Ovary (tissue), 9 donors: ENCODE measurements around the gene RACGAP1. TPM values are rescaled to one million over a fixed set of nuclear protein-coding genes. Genes with fewer than 3 reads are reported as not detected.
A peak's percentile ranks its signal among the peaks of the same experiment; 100 is the strongest.

Source experiments
- DNase-seq, 5 donors: peaks; one replicate each; pipeline ENCODE4 v3.0.0-alpha.2; 2019 to 2020
- H3K27ac ChIP-seq, 2 donors: fragments of 200-600 bp; one replicate each; pipeline versions ENCODE4 v1.5.1 to v1.8.0; 2019 to 2022
- H3K27me3 ChIP-seq: fragments of 200-600 bp; one replicate; pipeline ENCODE4 v1.8.0; 2022
- H3K36me3 ChIP-seq: fragments of 200-600 bp; sonication (generic); one replicate; pipeline ENCODE4 v1.5.1; 2019
- H3K4me1 ChIP-seq: one replicate; pipeline ENCODE4 v1.8.1; 2013; ENCODE audit warnings: mild to moderate bottlenecking, moderate library complexity; ENCODE audit not compliant: insufficient read depth
- H3K4me3 ChIP-seq: fragments of 200-600 bp; sonication (generic); one replicate; pipeline ENCODE4 v1.5.1; 2017
- H3K9me3 ChIP-seq, 2 donors: fragments of 200-600 bp in 1 of 2; sonication (generic) in 1 of 2; one replicate each; pipeline versions ENCODE4 v1.5.1 to v1.8.1; 2013 to 2019; ENCODE audit warnings: mild to moderate bottlenecking in 1 of 2, moderate library complexity in 1 of 2
- CTCF ChIP-seq, 3 donors: fragments of 450-650 bp in 2 of 3; fragments of 200-600 bp in 1 of 3; IDR thresholded peaks; one replicate each; pipeline versions ENCODE4 v1.5.1 to v1.8.0; 2016 to 2022; ENCODE audit warnings: antibody characterized with exemption in 3 of 3, mild to moderate bottlenecking in 1 of 3
- EP300 ChIP-seq: sonication (generic); formaldehyde crosslinking; IDR thresholded peaks from one replicate; pipeline ENCODE4 v1.6.1; 2017; ENCODE audit warnings: antibody characterized with exemption
- POLR2A ChIP-seq: fragments of 450-650 bp; IDR thresholded peaks from one replicate; pipeline ENCODE4 v1.6.1; 2017; ENCODE audit warnings: antibody characterized with exemption, mild to moderate bottlenecking, moderate library complexity
- WGBS, 3 donors: extraction: QIAGEN DNeasy Blood & Tissue Kit in 1 of 3; methylation state at CpG; one replicate each; pipeline versions ENCODE4 v1.1.5 to v1.1.7; 2013 to 2017; 5-methylcytosine and 5-hydroxymethylcytosine counted together
- intact Hi-C, 4 donors: fragments of 100-400 bp; cut with DNase I; formaldehyde crosslinking; loops; one replicate each; pipeline versions ENCODE4 v1.11.0 to v1.15.1; 2022 to 2023
- polyA plus RNA-seq, 2 donors: library from polyadenylated mRNA; stranded (reverse); fragments of 200-250 nt in 1 of 2; fragments of 350-450 nt in 1 of 2; fragmentation: Illumina TruSeq in 1 of 2; extraction: RNeasy Lipid Tissue Mini Kit (QIAGEN cat#74804) in 1 of 2; gene quantifications; one replicate each; pipeline ENCODE4 v1.2.3, GENCODE V29; 2013 to 2014
- total RNA-seq, 7 donors: library from RNA; depleted of rRNA in 2 of 7; stranded (reverse); fragments of >200 nt in 2 of 7; fragmentation: NEBNext Ultra II Directional in 3 of 7; extraction: Animal tissue kit (Norgen Biotek cat#: 25700) in 3 of 7; gene quantifications; one replicate each; pipeline versions ENCODE4 v1.1.0 to v1.2.4, GENCODE V29; 2016 to 2023
- donor health status: DM: no; HTN: no; CAD: no; lungs with moderate emphysema.
- donor health status: DM: no; HTN: no; CAD: no.
- donor health status: Bipolar disorder and iron deficiency.
- donor health status: DM: yes; HTN: yes; CAD: no.
- donor health status: DM: no; HTN: no; CAD: no.
- donor health status: DM: yes; HTN: yes; CAD: no.

The RACGAP1 gene
- total and polyA plus RNA-seq, 9 donors: 2.1 to 10.8 (median 3.8) TPM

GRCh38 chr12:50055831-50056638, 30.7 kb upstream of the RACGAP1 start:
- 5 to 10% (median 10%) methylated on average over 17 of the region's 17 CpGs for WGBS, 3 donors

GRCh38 chr12:50053583-50053982, 28.3 kb upstream of the RACGAP1 start:
- Histone ChIP-seq H3K27me3 (no peaks in the 10 kb centered on the region), H3K4me3 (no peak overlapping the region), H3K4me1 (peaks cover 10% of the 10 kb centered on the region), H3K27ac (no peak overlapping the region), H3K36me3 (no peaks in the 10 kb centered on the region), H3K9me3 (no peaks in the 10 kb centered on the region)
- 85 to 100% (median 90%) methylated on average over 1 of the region's 1 CpG for WGBS, 3 donors
- no peak for DNase-seq
- intact Hi-C loops: loop anchor here in 3 of 4 donors (5.0 to 10.0 kb wide), 3 partner anchors 81 to 189 kb away; partner anchors contain the start of genes AQP5 (in 1 of the 3) and AQP6 (in 1 of the 3)
- TF ChIP-seq CTCF (IDR thresholded peaks at IDR 0.05): no peak
- TF ChIP-seq EP300: no peak
- TF ChIP-seq POLR2A: no peak

More at GRCh38 chr12:50055831-50056638, 30.7 kb upstream of the RACGAP1 start:
- Histone ChIP-seq H3K27ac (no peak overlapping the region), H3K4me3 (no peak overlapping the region), H3K9me3 (no peaks in the 10 kb centered on the region), H3K36me3 (no peaks in the 10 kb centered on the region), H3K4me1 (peaks cover 8% of the 10 kb centered on the region), H3K27me3 (no peaks in the 10 kb centered on the region)
- intact Hi-C loops: loop anchor here in 2 of 4 donors (5.0 to 10.0 kb wide), 3 partner anchors 89 to 191 kb away; partner anchors contain the start of gene AQP5 (in 1 of the 2)
- TF ChIP-seq EP300 (no peak), CTCF (IDR thresholded peaks at IDR 0.05) (peak; percentile 62 to 87 (median 77)), POLR2A (no peak)
- peak in 4 of 5 donors; percentile 48 to 59 (median 54) for DNase-seq

GRCh38 chr12:50052964-50053363, 27.7 kb upstream of the RACGAP1 start:
- DNase-seq: no peak
- TF ChIP-seq POLR2A: no peak
- no peak for TF ChIP-seq CTCF (IDR thresholded peaks at IDR 0.05)
- no peak for TF ChIP-seq EP300
- Histone ChIP-seq H3K36me3 (no peaks in the 10 kb centered on the region), H3K4me3 (no peak overlapping the region), H3K4me1 (peaks cover 10% of the 10 kb centered on the region), H3K9me3 (no peaks in the 10 kb centered on the region), H3K27ac (no peak overlapping the region), H3K27me3 (no peaks in the 10 kb centered on the region)
- 74 to 87% (median 79%) methylated on average over 7 of the region's 7 CpGs for WGBS, 3 donors
- intact Hi-C loops: loop anchor here in 3 of 4 donors (5.0 to 10.0 kb wide), 3 partner anchors 81 to 188 kb away; partner anchors contain the start of genes AQP5 (in 1 of the 3) and AQP6 (in 1 of the 3)

- Histone ChIP-seq H3K4me3 (no peak overlapping the region), H3K27me3 (no peaks in the 10 kb centered on the region), H3K36me3 (no peaks in the 10 kb centered on the region), H3K4me1 (peaks cover 10% of the 10 kb centered on the region), H3K9me3 (no peaks in the 10 kb centered on the region), H3K27ac (no peak overlapping the region)
- DNase-seq: no peak
- intact Hi-C loops: loop anchor here in 3 of 4 donors (5.0 to 10.0 kb wide), 3 partner anchors 80 to 188 kb away; partner anchors contain the start of genes AQP5 (in 1 of the 3) and AQP6 (in 1 of the 3)
- no peak for TF ChIP-seq EP300
- no peak for TF ChIP-seq POLR2A
- TF ChIP-seq CTCF (IDR thresholded peaks at IDR 0.05): no peak
Measured at GRCh38 chr12:50052544-50052943, 27.2 kb upstream of the RACGAP1 start.
